A549 (cell line): ENCODE results near the gene TMEM225. TPM values are rescaled to one million over a fixed set of nuclear protein-coding genes. Genes with fewer than 3 reads are reported as not detected.

Experiments
- ATAC-seq, 2 experiments: fragments of 200-7000 bp in 1 of 2; fragments of >200 bp in 1 of 2; cut with Nextera tagmentation in 1 of 2; cut with Tn5 transposase in 1 of 2; 3 replicates each; pipeline versions ENCODE4 v1.8.0 to v1.9.1; 2018 to 2020; ENCODE audit warnings: mild to moderate bottlenecking in 1 of 2, moderate library complexity in 1 of 2
- CTCF ChIA-PET: fragments of 300-600 bp; sonication (Branson Sonifier 250); formaldehyde crosslinking; extraction: SDS; loops from one replicate; lab custom pipeline; 2021; ENCODE audit warnings: antibody characterized with exemption, inconsistent platforms; lab: Yijun Ruan, JAX
- POLR2A ChIA-PET: fragments of 350-600 bp; formaldehyde crosslinking; extraction: SDS; loops from one replicate; lab custom pipeline; 2021; ENCODE audit warnings: antibody characterized with exemption, inconsistent platforms; lab: Yijun Ruan, JAX
- DNase-seq, 2 experiments: peaks; one replicate each; pipeline versions ENCODE4 v3.0.0 to v3.0.0-alpha.2; 2011 to 2016; ENCODE audit warnings: low read depth in 1 of 2, low spot score in 1 of 2
- FAIRE-seq: peaks from 2 replicates; lab custom pipeline; 2011; peaks lifted over from hg19 to GRCh38; lab: Jason Lieb, UNC
- H3K27ac ChIP-seq, 2 experiments: fragments of >200 bp; sonication (Bioruptor Twin); formaldehyde crosslinking; 3 replicates each; pipeline ENCODE4 v1.5.1; 2016 to 2017
- H3K4me1 ChIP-seq: fragments of >200 bp; sonication (Bioruptor Twin); formaldehyde crosslinking; 3 replicates; pipeline ENCODE4 v1.6.1; 2016
- H3K4me2 ChIP-seq: fragments of >200 bp; sonication (Bioruptor Twin); formaldehyde crosslinking; 3 replicates; pipeline ENCODE4 v1.6.1; 2016
- H3K4me3 ChIP-seq: fragments of >200 bp; sonication (Bioruptor Twin); formaldehyde crosslinking; 3 replicates; pipeline ENCODE4 v1.5.1; 2016
- H3K9me3 ChIP-seq: fragments of >200 bp; sonication (Bioruptor Twin); formaldehyde crosslinking; 3 replicates; pipeline ENCODE4 v1.6.1; 2016
- BHLHE40 ChIP-seq: IDR thresholded peaks from 2 replicates; pipeline ENCODE4 v1.6.1; 2012; ENCODE audit warnings: low read depth, low read length, inconsistent platforms
- CBX2 ChIP-seq: fragments of 200-600 bp; sonication (generic); IDR thresholded peaks from 2 replicates; pipeline ENCODE4 v1.6.1; 2016; ENCODE audit warnings: low read depth, mild to moderate bottlenecking, borderline replicate concordance
- CBX8 ChIP-seq: fragments of 200-600 bp; sonication (generic); IDR thresholded peaks from 2 replicates; pipeline ENCODE4 v1.6.1; 2016
- CEBPB ChIP-seq, 2 experiments: fragments of >200 bp in 1 of 2; sonication (Bioruptor Twin) in 1 of 2; formaldehyde crosslinking in 1 of 2; IDR thresholded peaks; 2 replicates each; pipeline ENCODE4 v1.6.1; 2012 to 2016
- CHD2 ChIP-seq: fragments of 150-350 bp; IDR thresholded peaks from 2 replicates; pipeline ENCODE4 v1.6.1; 2014; ENCODE audit warnings: low read length; ENCODE audit not compliant: partially characterized antibody
- EHF ChIP-seq: fragments of 250-450 bp; sonication (Bioruptor Pico); IDR thresholded peaks from 2 replicates; pipeline ENCODE4 v1.5.0; 2020; ENCODE audit warnings: mild to moderate bottlenecking
- EHMT2 ChIP-seq: fragments of 200-600 bp; sonication (generic); IDR thresholded peaks from 2 replicates; pipeline ENCODE4 v1.6.1; 2016; ENCODE audit warnings: antibody characterized with exemption, low read depth, mild to moderate bottlenecking, moderate library complexity
- ESRRA ChIP-seq: fragments of 150-350 bp; IDR thresholded peaks from 2 replicates; pipeline ENCODE4 v1.6.1; 2014; ENCODE audit warnings: mild to moderate bottlenecking, low read length, borderline replicate concordance
- FOSB ChIP-seq: fragments of 250-450 bp; sonication (Bioruptor Pico); IDR thresholded peaks from 2 replicates; pipeline ENCODE4 v1.5.0; 2020; ENCODE audit warnings: mild to moderate bottlenecking, moderate library complexity
- FOSL2 ChIP-seq, 2 experiments: fragments of 450-650 bp in 1 of 2; fragments of >200 bp in 1 of 2; sonication (Bioruptor Twin) in 1 of 2; formaldehyde crosslinking; IDR thresholded peaks; 2 replicates each; pipeline versions ENCODE4 v1.5.0 to v1.6.1; 2016 to 2020; ENCODE audit warnings: mild to moderate bottlenecking in 1 of 2, moderate library complexity in 1 of 2
- FOXS1 ChIP-seq: fragments of 250-450 bp; sonication (Bioruptor Pico); IDR thresholded peaks from 2 replicates; pipeline ENCODE4 v1.5.0; 2020; ENCODE audit warnings: mild to moderate bottlenecking, moderate library complexity
- HOXA7 ChIP-seq: fragments of 250-450 bp; sonication (Bioruptor Pico); IDR thresholded peaks from 2 replicates; pipeline ENCODE4 v1.5.0; 2020; ENCODE audit warnings: mild to moderate bottlenecking, moderate library complexity
- JUNB ChIP-seq: fragments of >200 bp; sonication (Bioruptor Twin); formaldehyde crosslinking; IDR thresholded peaks from 2 replicates; pipeline ENCODE4 v1.6.1; 2016
- MAFK ChIP-seq: fragments of 450-650 bp; IDR thresholded peaks from 2 replicates; pipeline ENCODE4 v1.6.1; 2014; ENCODE audit not compliant: partially characterized antibody
- MAZ ChIP-seq: fragments of 150-350 bp; IDR thresholded peaks from 2 replicates; pipeline ENCODE4 v1.6.1; 2014; ENCODE audit warnings: antibody characterized with exemption, low read depth, low read length, borderline replicate concordance
- NFE2L2 ChIP-seq: fragments of 150-350 bp; conservative IDR thresholded peaks from 2 replicates; pipeline ENCODE4 v1.6.1; 2014; ENCODE audit warnings: low read length
- PHF8 ChIP-seq: fragments of 200-600 bp; sonication (generic); IDR thresholded peaks from 2 replicates; pipeline ENCODE4 v1.6.1; 2016; ENCODE audit warnings: low read depth, mild to moderate bottlenecking, antibody characterized with exemption, moderate library complexity, borderline replicate concordance
- RAD21 ChIP-seq, 2 experiments: fragments of >200 bp in 1 of 2; sonication (Bioruptor Twin) in 1 of 2; formaldehyde crosslinking in 1 of 2; IDR thresholded peaks in 1 of 2; conservative IDR thresholded peaks in 1 of 2; 2 replicates in 1 of 2; 3 replicates in 1 of 2; pipeline ENCODE4 v1.6.1; 2012 to 2018; ENCODE audit warnings: inconsistent platforms in 1 of 2
- RFX5 ChIP-seq: fragments of 450-650 bp; IDR thresholded peaks from 2 replicates; pipeline ENCODE4 v1.7.1; 2014; ENCODE audit warnings: antibody characterized with exemption, mild to moderate bottlenecking, moderate library complexity
- RNF2 ChIP-seq: fragments of 200-600 bp; sonication (generic); IDR thresholded peaks from 2 replicates; pipeline ENCODE4 v1.6.1; 2016; ENCODE audit warnings: low read depth, mild to moderate bottlenecking, antibody characterized with exemption, moderate library complexity, borderline replicate concordance
- SMC3 ChIP-seq: fragments of >200 bp; sonication (Bioruptor Twin); formaldehyde crosslinking; IDR thresholded peaks from 3 replicates; pipeline ENCODE4 v1.6.1; 2018; ENCODE audit warnings: inconsistent platforms
- TFCP2L1 ChIP-seq: fragments of 250-450 bp; sonication (Bioruptor Pico); IDR thresholded peaks from 2 replicates; pipeline ENCODE4 v1.5.0; 2021; ENCODE audit warnings: mild to moderate bottlenecking
- TP53 ChIP-seq: fragments of 250-450 bp; sonication (Bioruptor Pico); IDR thresholded peaks from 2 replicates; pipeline ENCODE4 v1.5.0; 2021; ENCODE audit warnings: mild to moderate bottlenecking, moderate library complexity
- ZFP36 ChIP-seq: fragments of 450-650 bp; IDR thresholded peaks from 2 replicates; pipeline ENCODE4 v1.6.1; 2014; ENCODE audit warnings: borderline replicate concordance; ENCODE audit not compliant: partially characterized antibody
- ZNF302 ChIP-seq: fragments of 250-450 bp; sonication (Bioruptor Pico); IDR thresholded peaks from 2 replicates; pipeline ENCODE4 v1.9.0; 2021; ENCODE audit warnings: inconsistent platforms, mild to moderate bottlenecking, moderate library complexity
- ZSCAN20 ChIP-seq: fragments of 250-450 bp; sonication (Bioruptor Pico); IDR thresholded peaks from 2 replicates; pipeline ENCODE4 v1.8.0; 2022; ENCODE audit warnings: mild to moderate bottlenecking, moderate library complexity
- WGBS: methylation state at CpG from one replicate; pipeline ENCODE4 v1.1.6; 2017; ENCODE audit errors: missing lambda C conversion rate; 5-methylcytosine and 5-hydroxymethylcytosine counted together
- polyA plus RNA-seq, 4 experiments: library from polyadenylated mRNA; depleted of rRNA in 3 of 4; stranded (reverse); fragments of >200 nt; fragmentation: RNase III in 1 of 4; extraction: RNeasy Plus Mini Kit Qiagen cat#74134 plus additional on column Dnase treatment in 1 of 4; gene quantifications; 2 replicates in 3 of 4; 3 replicates in 1 of 4; pipeline ENCODE4 v1.2.3, GENCODE V29; 2011 to 2017
- TF ChIP-seq, protein P1 (sequence below): fragments of 250-450 bp; sonication (Bioruptor Pico); IDR thresholded peaks from 2 replicates; pipeline ENCODE4 v1.5.0; 2021; ENCODE audit warnings: mild to moderate bottlenecking, moderate library complexity, borderline replicate concordance
- TF ChIP-seq, protein P2 (sequence below): fragments of >200 bp; sonication (Bioruptor Twin); formaldehyde crosslinking; IDR thresholded peaks from 3 replicates; pipeline ENCODE4 v1.6.1; 2016
- TF ChIP-seq, protein P3 (sequence below): fragments of 450-650 bp; IDR thresholded peaks from 2 replicates; pipeline ENCODE4 v1.6.1; 2014; ENCODE audit warnings: antibody characterized with exemption
- TF ChIP-seq, protein P4 (sequence below): fragments of 200-600 bp; sonication (generic); IDR thresholded peaks from 2 replicates; pipeline ENCODE4 v1.6.1; 2016; ENCODE audit warnings: antibody characterized with exemption, mild to moderate bottlenecking, moderate library complexity

TMEM225 gene
- polyA plus RNA-seq, 2 of the 4 experiments (the other 2 are of a cell fraction): not detected

DNA sequence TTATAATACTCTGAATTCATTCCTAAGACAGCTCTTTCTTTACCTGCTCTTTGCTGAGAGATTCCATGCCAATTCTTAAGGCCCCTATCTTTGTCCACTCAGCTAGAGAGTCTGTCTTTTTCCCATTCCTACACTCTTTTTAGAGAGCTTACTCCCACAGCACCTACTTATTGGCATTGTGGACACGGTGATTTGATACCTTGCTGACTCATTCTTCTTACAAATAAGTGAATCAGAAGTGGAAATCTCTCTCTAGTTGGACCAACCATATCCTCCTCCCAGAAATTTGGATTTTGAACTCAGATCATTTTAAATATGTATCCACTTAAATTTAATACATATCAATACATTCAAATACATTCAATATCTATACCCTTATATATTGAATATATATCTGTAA lies 46.8 kb downstream of the TMEM225 start:
- CTCF ChIA-PET: interaction anchor here (0.5 kb wide), 1 partner anchor 46 kb away, joined by 3 read pairs; no protein-coding TSS in a partner anchor
- DNase-seq: no peak
- H3K4me1 ChIP-seq: no peaks in the 10 kb centered on the region
- H3K9me3 ChIP-seq: no peaks in the 10 kb centered on the region
- no peak for TF ChIP-seq TP53 (CRISPR knock-in tag)
- TF ChIP-seq NFE2L2: no peak
- TF ChIP-seq ZFP36: no peak
- TF ChIP-seq TFCP2L1 (CRISPR knock-in tag): no peak
- no peak for TF ChIP-seq EHF
- no peak for TF ChIP-seq CBX8
- TF ChIP-seq SMC3: no peak
- TF ChIP-seq PHF8: no peak
- TF ChIP-seq, protein P1, sequence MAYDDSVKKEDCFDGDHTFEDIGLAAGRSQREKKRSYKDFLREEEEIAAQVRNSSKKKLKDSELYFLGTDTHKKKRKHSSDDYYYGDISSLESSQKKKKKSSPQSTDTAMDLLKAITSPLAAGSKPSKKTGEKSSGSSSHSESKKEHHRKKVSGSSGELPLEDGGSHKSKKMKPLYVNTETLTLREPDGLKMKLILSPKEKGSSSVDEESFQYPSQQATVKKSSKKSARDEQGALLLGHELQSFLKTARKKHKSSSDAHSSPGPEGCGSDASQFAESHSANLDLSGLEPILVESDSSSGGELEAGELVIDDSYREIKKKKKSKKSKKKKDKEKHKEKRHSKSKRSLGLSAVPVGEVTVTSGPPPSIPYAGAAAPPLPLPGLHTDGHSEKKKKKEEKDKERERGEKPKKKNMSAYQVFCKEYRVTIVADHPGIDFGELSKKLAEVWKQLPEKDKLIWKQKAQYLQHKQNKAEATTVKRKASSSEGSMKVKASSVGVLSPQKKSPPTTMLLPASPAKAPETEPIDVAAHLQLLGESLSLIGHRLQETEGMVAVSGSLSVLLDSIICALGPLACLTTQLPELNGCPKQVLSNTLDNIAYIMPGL (CRISPR knock-in tag): no peak
- no peak for TF ChIP-seq FOSL2 (IDR thresholded peaks at IDR 0.05)
- TF ChIP-seq FOSL2 (CRISPR knock-in tag; IDR thresholded peaks at IDR 0.05): no peak
- TF ChIP-seq JUNB: no peak
- no peak for TF ChIP-seq ESRRA
- no peak for TF ChIP-seq ZSCAN20 (CRISPR knock-in tag)
- no peak for TF ChIP-seq EHMT2
- TF ChIP-seq CHD2: no peak
- TF ChIP-seq, all 56 proteins: peak for 0
- FAIRE-seq (no peak), ATAC-seq (no peak)
- POLR2A ChIA-PET: no interaction called here
- whole genome bisulfite sequencing: 5% methylated on average over 1 of the region's 1 CpG
- Histone ChIP-seq H3K4me2 (no peak overlapping the region), H3K27ac (no peak overlapping the region), H3K4me3 (no peak overlapping the region)

DNA sequence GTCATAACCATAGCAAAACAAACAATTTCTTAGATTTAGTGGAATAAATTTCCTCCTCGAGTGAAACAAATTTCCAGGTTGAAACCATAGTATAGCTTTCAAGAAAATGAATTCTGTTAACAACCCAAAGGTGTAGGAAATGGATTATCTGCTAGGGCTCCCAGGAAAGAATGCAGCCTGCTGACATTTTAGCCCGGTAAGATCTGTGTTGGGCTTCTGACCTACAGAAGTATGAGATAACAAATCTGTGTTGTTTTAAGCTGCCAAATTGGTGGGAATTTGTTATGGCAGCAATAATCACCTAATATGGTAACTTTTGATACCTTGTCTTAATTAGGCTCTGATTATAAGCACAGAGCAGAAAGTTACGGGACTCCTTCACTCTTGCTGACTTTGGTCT lies 47.3 kb downstream of the TMEM225 start:
- POLR2A ChIA-PET: no interaction called here
- WGBS: 21% methylated on average over 3 of the region's 3 CpGs

DNA sequence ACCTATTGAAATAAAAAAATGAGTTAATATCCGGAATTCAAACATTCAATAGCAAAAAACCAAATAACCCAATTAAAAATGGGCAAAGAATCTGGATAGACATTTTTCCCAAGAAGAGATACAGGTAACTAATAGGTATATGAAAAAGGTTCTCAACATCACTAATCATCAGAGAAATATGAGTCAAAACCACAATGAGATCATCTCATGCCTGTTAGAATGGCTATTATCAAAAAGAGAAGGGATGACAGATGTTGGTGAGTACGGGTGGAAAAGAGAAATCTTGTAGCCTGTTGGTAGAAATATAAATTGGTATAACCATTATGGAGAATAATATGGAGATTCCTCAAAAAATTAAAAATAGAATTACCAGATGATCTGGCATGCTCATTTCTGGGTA lies 52.4 kb downstream of the TMEM225 start:
- DNase-seq: no peak
- TF ChIP-seq MAFK (no peak), RAD21 (conservative IDR thresholded peaks at IDR 0.05 in 1 of 2, IDR thresholded peaks at IDR 0.05 in 1 of 2) (no peak), BHLHE40 (no peak), ESRRA (no peak), NFE2L2 (no peak), ZSCAN20 (CRISPR knock-in tag) (no peak), FOXS1 (no peak), RNF2 (no peak), CBX2 (no peak), HOXA7 (CRISPR knock-in tag) (no peak)
- TF ChIP-seq, protein P2, sequence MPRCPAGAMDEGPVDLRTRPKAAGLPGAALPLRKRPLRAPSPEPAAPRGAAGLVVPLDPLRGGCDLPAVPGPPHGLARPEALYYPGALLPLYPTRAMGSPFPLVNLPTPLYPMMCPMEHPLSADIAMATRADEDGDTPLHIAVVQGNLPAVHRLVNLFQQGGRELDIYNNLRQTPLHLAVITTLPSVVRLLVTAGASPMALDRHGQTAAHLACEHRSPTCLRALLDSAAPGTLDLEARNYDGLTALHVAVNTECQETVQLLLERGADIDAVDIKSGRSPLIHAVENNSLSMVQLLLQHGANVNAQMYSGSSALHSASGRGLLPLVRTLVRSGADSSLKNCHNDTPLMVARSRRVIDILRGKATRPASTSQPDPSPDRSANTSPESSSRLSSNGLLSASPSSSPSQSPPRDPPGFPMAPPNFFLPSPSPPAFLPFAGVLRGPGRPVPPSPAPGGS: no peak
- TF ChIP-seq, protein P3, sequence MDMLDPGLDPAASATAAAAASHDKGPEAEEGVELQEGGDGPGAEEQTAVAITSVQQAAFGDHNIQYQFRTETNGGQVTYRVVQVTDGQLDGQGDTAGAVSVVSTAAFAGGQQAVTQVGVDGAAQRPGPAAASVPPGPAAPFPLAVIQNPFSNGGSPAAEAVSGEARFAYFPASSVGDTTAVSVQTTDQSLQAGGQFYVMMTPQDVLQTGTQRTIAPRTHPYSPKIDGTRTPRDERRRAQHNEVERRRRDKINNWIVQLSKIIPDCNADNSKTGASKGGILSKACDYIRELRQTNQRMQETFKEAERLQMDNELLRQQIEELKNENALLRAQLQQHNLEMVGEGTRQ: no peak
- TF ChIP-seq, protein P4, sequence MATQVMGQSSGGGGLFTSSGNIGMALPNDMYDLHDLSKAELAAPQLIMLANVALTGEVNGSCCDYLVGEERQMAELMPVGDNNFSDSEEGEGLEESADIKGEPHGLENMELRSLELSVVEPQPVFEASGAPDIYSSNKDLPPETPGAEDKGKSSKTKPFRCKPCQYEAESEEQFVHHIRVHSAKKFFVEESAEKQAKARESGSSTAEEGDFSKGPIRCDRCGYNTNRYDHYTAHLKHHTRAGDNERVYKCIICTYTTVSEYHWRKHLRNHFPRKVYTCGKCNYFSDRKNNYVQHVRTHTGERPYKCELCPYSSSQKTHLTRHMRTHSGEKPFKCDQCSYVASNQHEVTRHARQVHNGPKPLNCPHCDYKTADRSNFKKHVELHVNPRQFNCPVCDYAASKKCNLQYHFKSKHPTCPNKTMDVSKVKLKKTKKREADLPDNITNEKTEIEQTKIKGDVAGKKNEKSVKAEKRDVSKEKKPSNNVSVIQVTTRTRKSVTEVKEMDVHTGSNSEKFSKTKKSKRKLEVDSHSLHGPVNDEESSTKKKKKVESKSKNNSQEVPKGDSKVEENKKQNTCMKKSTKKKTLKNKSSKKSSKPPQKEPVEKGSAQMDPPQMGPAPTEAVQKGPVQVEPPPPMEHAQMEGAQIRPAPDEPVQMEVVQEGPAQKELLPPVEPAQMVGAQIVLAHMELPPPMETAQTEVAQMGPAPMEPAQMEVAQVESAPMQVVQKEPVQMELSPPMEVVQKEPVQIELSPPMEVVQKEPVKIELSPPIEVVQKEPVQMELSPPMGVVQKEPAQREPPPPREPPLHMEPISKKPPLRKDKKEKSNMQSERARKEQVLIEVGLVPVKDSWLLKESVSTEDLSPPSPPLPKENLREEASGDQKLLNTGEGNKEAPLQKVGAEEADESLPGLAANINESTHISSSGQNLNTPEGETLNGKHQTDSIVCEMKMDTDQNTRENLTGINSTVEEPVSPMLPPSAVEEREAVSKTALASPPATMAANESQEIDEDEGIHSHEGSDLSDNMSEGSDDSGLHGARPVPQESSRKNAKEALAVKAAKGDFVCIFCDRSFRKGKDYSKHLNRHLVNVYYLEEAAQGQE: no peak

More for the DNA sequence above, 47.3 kb downstream of the TMEM225 start:
- no peaks in the 10 kb centered on the region for H3K4me1 ChIP-seq
- DNase-seq (no peak), ATAC-seq (no peak), FAIRE-seq (no peak)
- H3K4me2 ChIP-seq: no peak overlapping the region
- H3K4me3 ChIP-seq: no peak overlapping the region
- CTCF ChIA-PET: interaction anchor here (0.5 kb wide), 1 partner anchor 45 kb away, joined by 3 read pairs; no protein-coding TSS in a partner anchor
- H3K9me3 ChIP-seq: no peaks in the 10 kb centered on the region
- no peak for TF ChIP-seq CBX8
- no peak for TF ChIP-seq RFX5
- no peak for TF ChIP-seq FOSB
- no peak for TF ChIP-seq PHF8
- no peak for TF ChIP-seq ZNF302 (CRISPR knock-in tag)
- no peak for TF ChIP-seq CEBPB (IDR thresholded peaks at IDR 0.05)
- TF ChIP-seq MAZ: no peak
- no peak for TF ChIP-seq RAD21 (conservative IDR thresholded peaks at IDR 0.05 in 1 of 2, IDR thresholded peaks at IDR 0.05 in 1 of 2)
- no peak overlapping the region for H3K27ac ChIP-seq

More for the DNA sequence above, 52.4 kb downstream of the TMEM225 start:
- no peak overlapping the region for H3K4me3 ChIP-seq
- WGBS: 0% methylated on average over 2 of the region's 2 CpGs
- ChIA-PET CTCF (no interaction called here), POLR2A (no interaction called here)
- ATAC-seq (no peak), FAIRE-seq (no peak)
- no peaks in the 10 kb centered on the region for H3K4me1 ChIP-seq
- no peaks in the 10 kb centered on the region for H3K9me3 ChIP-seq
- no peak overlapping the region for H3K27ac ChIP-seq
- H3K4me2 ChIP-seq: no peak overlapping the region
